ENCODE data around the gene DGKG. TPM values are rescaled to one million over a fixed set of nuclear protein-coding genes. Genes with fewer than 3 reads are reported as not detected.

The DGKG gene
- total RNA-seq, 1 donor from 2014 or later: 3.9 TPM

DNA sequence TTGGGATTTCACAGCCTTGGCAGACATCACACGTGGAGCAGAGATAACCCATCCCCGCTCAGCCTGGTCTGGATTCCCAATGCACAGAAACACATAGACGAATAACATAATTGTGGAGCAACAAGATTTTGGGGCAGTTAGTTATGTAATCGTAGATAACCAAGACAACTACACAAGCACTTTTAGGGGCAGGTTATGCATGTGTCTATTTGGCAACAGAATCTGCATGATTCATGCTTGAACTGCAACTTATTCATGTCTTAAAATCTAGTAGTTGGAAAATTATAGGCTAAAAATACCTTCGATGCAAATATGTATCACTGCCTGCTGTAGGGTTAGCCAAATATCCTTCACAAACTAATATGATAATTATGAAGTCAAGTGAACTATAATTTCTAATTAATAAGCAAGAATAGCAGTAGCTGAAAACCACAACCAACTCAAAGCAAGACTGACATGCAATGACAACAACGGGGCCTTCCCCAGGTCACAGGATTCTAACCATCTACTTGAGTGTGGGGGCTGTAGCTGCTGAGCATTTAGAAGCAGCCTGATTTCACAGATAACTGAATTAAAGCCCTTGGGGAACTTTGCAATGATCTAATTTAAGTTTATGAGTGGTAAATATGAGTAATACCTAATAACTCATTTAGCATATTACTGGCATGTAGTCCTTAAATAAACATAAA, 31.1 kb downstream of the DGKG start:
- no peaks in the 10 kb centered on the region for H3K27me3 Mint-ChIP-seq

DNA sequence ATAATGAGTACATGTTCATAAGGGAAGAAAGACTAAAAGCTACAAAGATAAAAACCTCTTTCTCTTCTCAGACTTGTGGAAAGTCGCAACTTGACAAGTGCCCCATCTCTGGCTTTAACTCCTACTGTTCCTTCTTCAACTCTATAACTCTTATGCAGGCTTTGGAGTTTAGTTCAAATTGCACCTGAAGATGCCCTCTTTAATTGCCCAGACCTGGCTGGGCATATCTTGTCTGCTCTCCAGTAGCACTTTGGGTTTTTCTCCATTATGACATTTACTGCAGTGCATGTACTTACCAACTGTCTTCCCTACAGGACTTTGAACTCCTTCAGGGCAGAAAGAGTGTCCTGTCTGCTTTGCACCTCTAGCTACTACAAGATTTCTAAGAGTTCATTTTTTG, 32.4 kb downstream of the DGKG start:
- POLR2A ChIA-PET: no interaction called here
- intact Hi-C loops (cut with micrococcal nuclease): loop anchor here (5.0 kb wide), 1 partner anchor 33 kb away; the partner anchor contains the start of gene DGKG

More for the DNA sequence above, 31.1 kb downstream of the DGKG start:
- no peak for DNase-seq
- TF ChIP-seq CTCF (IDR thresholded peaks at IDR 0.05): no peak
- Mint-ChIP-seq H3K9me3 (no peaks in the 10 kb centered on the region), H3K4me3 (no peak overlapping the region), H3K36me3 (ENCODE audit: low read depth) (no peaks in the 10 kb centered on the region), H3K27ac (no peak overlapping the region), H3K4me1 (peaks cover 24% of the 10 kb centered on the region)
- intact Hi-C loops (cut with micrococcal nuclease): no loop called here
- POLR2A ChIA-PET: no interaction called here
- peak; percentile 69 for ATAC-seq (ENCODE audit: low read depth)
- CTCF ChIA-PET: interaction anchor here (2.0 kb wide), 1 partner anchor 210 kb away, joined by 5 read pairs; no protein-coding TSS in a partner anchor

GRCh38 chr3:186327912-186328487, 34.0 kb downstream of the DGKG start:
- no peak for TF ChIP-seq CTCF (IDR thresholded peaks at IDR 0.05)
- Mint-ChIP-seq H3K9me3 (no peaks in the 10 kb centered on the region), H3K27ac (no peak overlapping the region), H3K4me3 (no peak overlapping the region), H3K4me1 (peaks cover 21% of the 10 kb centered on the region), H3K27me3 (no peaks in the 10 kb centered on the region), H3K36me3 (ENCODE audit: low read depth) (no peaks in the 10 kb centered on the region)
- ChIA-PET CTCF (no interaction called here), POLR2A (interaction anchor here (0.6 to 0.7 kb wide), 2 partner anchors 73 to 358 kb away, joined by 3 read pairs; no protein-coding TSS in a partner anchor)
- DNase-seq: no peak
- intact Hi-C loops (cut with micrococcal nuclease): loop anchor here (5.0 kb wide), 1 partner anchor 34 kb away; the partner anchor contains the start of gene DGKG
- no peak for ATAC-seq (ENCODE audit: low read depth)

More for the DNA sequence above, 32.4 kb downstream of the DGKG start:
- no peaks in the 10 kb centered on the region for H3K36me3 Mint-ChIP-seq (ENCODE audit: low read depth)
- CTCF ChIA-PET: no interaction called here
- no peak for TF ChIP-seq CTCF (IDR thresholded peaks at IDR 0.05)
- no peak for DNase-seq
- no peak for ATAC-seq (ENCODE audit: low read depth)
- no peak overlapping the region for H3K27ac Mint-ChIP-seq
- no peak overlapping the region for H3K4me3 Mint-ChIP-seq
- no peaks in the 10 kb centered on the region for H3K27me3 Mint-ChIP-seq
- peaks cover 24% of the 10 kb centered on the region for H3K4me1 Mint-ChIP-seq
- H3K9me3 Mint-ChIP-seq: no peaks in the 10 kb centered on the region

- DNase-seq (no peak), ATAC-seq (ENCODE audit: low read depth) (no peak)
- no peaks in the 10 kb centered on the region for H3K27me3 Mint-ChIP-seq
These were observed 39.3 kb downstream of the DGKG start for GRCh38 chr3:186322761-186323160.

More at GRCh38 chr3:186322761-186323160, 39.3 kb downstream of the DGKG start:
- no peaks in the 10 kb centered on the region for H3K4me1 Mint-ChIP-seq
- no peak for TF ChIP-seq CTCF (IDR thresholded peaks at IDR 0.05)
- CTCF ChIA-PET: no interaction called here
- peaks cover 3% of the 10 kb centered on the region for H3K36me3 Mint-ChIP-seq (ENCODE audit: low read depth)
- H3K27ac Mint-ChIP-seq: no peak overlapping the region
- POLR2A ChIA-PET: no interaction called here
- intact Hi-C loops (cut with micrococcal nuclease): no loop called here
- H3K9me3 Mint-ChIP-seq: no peaks in the 10 kb centered on the region
- H3K4me3 Mint-ChIP-seq: no peak overlapping the region

Measured in activated B cell treated with CpG ODN at 0.5 μM for 24 hours (primary cell).